Activated naive CD8-positive, alpha-beta T cell treated with anti-CD3 and anti-CD28 coated beads, Interleukin-2, amount 10 ng/mL, durations not matched to agents 7 days and 5 days (primary cell): ENCODE measurements around the gene ARHGEF12. TPM values are rescaled to one million over a fixed set of nuclear protein-coding genes. Genes with fewer than 3 reads are reported as not detected.

Source experiments
- ATAC-seq: fragments of 150-1000 bp; cut with Tn5 transposase; one replicate; pipeline ENCODE4 v1.10.0; 2021; ENCODE audit warnings: low read depth, moderate library complexity
- POLR2A ChIA-PET: fragments of 350-600 bp; sonication (Branson Sonifier 250); formaldehyde crosslinking; loops from one replicate; lab custom pipeline; 2021; ENCODE audit warnings: antibody characterized with exemption; lab: Charles Lee
- DNase-seq: peaks from one replicate; pipeline ENCODE4 v3.0.0; 2021
- H3K27ac Mint-ChIP-seq: one replicate; pipeline ENCODE4 v1.8.0; 2022; ENCODE audit warnings: mild to moderate bottlenecking, mixed read lengths
- H3K27me3 Mint-ChIP-seq: one replicate; pipeline ENCODE4 v1.8.0; 2022; ENCODE audit warnings: mild to moderate bottlenecking, moderate library complexity, mixed read lengths
- H3K36me3 Mint-ChIP-seq: one replicate; pipeline ENCODE4 v1.8.0; 2021; ENCODE audit warnings: mild to moderate bottlenecking, mixed read lengths
- H3K4me1 Mint-ChIP-seq: one replicate; pipeline ENCODE4 v1.8.0; 2021; ENCODE audit warnings: mixed read lengths
- H3K4me3 Mint-ChIP-seq: one replicate; pipeline ENCODE4 v1.8.0; 2022; ENCODE audit warnings: mild to moderate bottlenecking, moderate library complexity, mixed read lengths
- H3K9me3 Mint-ChIP-seq: one replicate; pipeline ENCODE4 v1.8.0; 2021; ENCODE audit warnings: mixed read lengths
- total RNA-seq, 2 experiments: library from RNA; stranded (reverse); gene quantifications; one replicate each; pipeline ENCODE4 v1.2.3, GENCODE V29; 2021

Gene ARHGEF12
- total RNA-seq, 2 experiments from 2014 or later: 14.7 to 15.8 TPM

DNA sequence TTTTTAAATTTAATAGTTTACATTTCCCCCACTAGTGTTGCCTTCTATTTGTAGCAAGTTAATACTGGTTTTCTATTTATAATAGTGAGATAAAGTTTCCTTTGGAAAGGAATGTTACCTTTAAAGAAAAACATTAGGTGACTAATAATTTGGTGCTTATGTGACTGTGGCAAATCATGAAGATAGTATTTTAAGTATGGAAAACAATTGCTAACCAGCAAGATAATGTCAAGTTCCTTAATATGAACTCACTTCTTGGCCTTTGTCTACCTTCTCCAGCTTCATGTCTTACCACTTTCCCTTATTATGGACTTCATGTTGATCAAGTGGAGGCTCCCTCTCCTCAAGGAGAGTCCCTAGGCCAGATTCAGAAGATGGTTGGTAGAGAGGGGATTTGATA, 27.2 kb downstream of the ARHGEF12 start:
- Mint-ChIP-seq H3K9me3 (no peaks in the 10 kb centered on the region), H3K4me3 (no peak overlapping the region), H3K4me1 (no peaks in the 10 kb centered on the region), H3K27ac (no peak overlapping the region), H3K36me3 (no peaks in the 10 kb centered on the region), H3K27me3 (peaks cover 22% of the 10 kb centered on the region)
- POLR2A ChIA-PET: no interaction called here
- DNase-seq (no peak), ATAC-seq (no peak)

- Mint-ChIP-seq H3K4me1 (no peaks in the 10 kb centered on the region), H3K9me3 (no peaks in the 10 kb centered on the region), H3K36me3 (no peaks in the 10 kb centered on the region), H3K27me3 (peaks cover 31% of the 10 kb centered on the region), H3K4me3 (no peak overlapping the region), H3K27ac (no peak overlapping the region)
- DNase-seq (no peak), ATAC-seq (no peak)
- POLR2A ChIA-PET: no interaction called here
Observed at GRCh38 chr11:120365512-120365911, 29.3 kb downstream of the ARHGEF12 start.

DNA sequence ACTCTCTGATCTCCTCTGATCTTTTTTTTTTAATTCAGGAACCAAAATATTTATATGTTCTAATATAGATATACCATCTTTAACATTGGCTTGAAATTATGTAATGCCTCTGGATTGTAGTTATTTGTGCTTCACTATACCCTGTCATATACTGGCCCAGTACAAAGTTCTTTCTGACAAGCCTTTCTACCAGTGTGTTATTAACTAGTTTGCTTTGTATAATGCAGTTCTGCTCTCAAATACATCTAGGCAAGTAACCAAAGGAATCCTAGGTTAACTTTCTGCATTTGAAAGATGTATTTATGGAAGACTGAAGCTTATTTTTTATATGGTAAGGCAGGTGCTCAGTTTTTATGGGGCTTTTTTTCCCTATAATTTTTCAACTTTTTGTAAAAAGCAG, 36.1 kb downstream of the ARHGEF12 start:
- Mint-ChIP-seq H3K9me3 (peaks cover 4% of the 10 kb centered on the region), H3K4me3 (no peak overlapping the region), H3K27me3 (peaks cover 20% of the 10 kb centered on the region), H3K4me1 (no peaks in the 10 kb centered on the region), H3K27ac (no peak overlapping the region), H3K36me3 (no peaks in the 10 kb centered on the region)
- ATAC-seq: no peak
- no peak for DNase-seq
- POLR2A ChIA-PET: no interaction called here

DNA sequence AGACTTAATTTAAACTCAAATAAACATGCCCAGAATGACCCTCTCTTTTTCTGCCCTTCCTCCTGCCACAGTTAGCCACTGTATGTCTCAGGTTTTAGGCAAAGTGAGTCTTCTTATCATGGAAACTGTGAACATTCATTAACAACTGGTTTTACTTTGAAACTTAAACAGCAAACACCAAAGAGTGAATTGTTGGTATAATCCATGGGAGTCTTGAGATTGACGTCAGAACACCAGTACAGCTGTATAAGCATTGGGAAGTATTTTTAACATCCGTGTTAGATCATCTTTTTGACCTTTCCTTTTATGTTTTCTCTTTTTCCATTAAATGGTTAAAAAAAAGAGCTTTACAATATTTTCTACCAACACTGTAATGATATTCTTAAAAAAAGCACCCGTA, 38.9 kb downstream of the ARHGEF12 start:
- Mint-ChIP-seq H3K36me3 (peaks cover 2% of the 10 kb centered on the region), H3K9me3 (peaks cover 13% of the 10 kb centered on the region), H3K27ac (no peak overlapping the region), H3K4me3 (no peak overlapping the region), H3K27me3 (peaks cover 17% of the 10 kb centered on the region), H3K4me1 (peaks cover 4% of the 10 kb centered on the region)
- ATAC-seq (no peak), DNase-seq (no peak)
- POLR2A ChIA-PET: no interaction called here

DNA sequence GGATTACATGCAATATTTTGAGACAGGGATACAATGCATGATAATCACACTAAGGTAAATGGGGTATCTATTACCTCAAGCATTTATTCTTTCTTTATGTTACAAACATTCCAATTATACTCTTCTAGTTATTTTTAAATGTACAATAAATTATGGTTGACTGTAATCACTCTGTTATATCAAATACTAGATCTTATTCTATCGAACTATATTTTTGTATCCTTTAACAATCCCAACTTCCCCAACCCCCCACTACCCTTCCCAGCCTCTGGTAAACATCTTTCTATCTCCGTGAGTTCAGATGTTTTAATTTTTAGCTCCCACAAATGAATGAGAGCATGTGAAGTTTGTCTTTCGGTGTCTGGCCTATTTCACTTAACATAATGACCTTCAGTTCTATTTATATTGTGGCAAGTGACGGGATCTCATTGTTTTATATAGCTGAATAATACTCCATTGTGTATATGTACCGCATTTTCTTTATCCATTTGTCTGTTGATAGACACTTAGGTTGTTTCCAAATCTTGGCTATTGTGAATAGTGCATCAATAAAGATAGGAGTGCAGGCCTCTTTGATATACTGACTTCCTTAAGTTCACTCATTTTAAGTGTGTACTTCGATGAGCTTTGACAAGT, 40.5 kb downstream of the ARHGEF12 start:
- Mint-ChIP-seq H3K36me3 (peaks cover 2% of the 10 kb centered on the region), H3K4me1 (peaks cover 4% of the 10 kb centered on the region), H3K27me3 (peaks cover 17% of the 10 kb centered on the region), H3K4me3 (no peak overlapping the region), H3K9me3 (peaks cover 13% of the 10 kb centered on the region), H3K27ac (no peak overlapping the region)
- POLR2A ChIA-PET: no interaction called here
- no peak for ATAC-seq
- DNase-seq: no peak

DNA sequence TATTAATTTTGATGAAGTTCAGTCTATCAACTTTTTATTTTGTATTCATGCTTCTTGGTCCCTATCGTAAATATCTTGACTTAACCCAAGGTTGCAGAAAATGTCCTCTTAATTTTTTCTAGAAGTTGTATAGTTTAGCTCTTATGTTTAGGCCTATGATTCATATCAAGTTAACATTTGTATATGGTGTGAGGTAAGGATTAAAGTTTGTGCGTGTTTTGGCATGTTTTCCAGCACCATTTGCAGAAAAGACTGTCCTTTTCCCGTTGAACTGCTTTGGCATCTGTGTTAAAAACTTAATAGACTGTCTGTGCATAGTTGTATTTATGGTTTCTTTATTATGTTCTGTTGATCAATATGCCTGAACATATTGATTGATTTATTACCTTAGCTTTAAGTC, 42.3 kb downstream of the ARHGEF12 start:
- peaks cover 4% of the 10 kb centered on the region for H3K4me1 Mint-ChIP-seq
- POLR2A ChIA-PET: no interaction called here

DNA sequence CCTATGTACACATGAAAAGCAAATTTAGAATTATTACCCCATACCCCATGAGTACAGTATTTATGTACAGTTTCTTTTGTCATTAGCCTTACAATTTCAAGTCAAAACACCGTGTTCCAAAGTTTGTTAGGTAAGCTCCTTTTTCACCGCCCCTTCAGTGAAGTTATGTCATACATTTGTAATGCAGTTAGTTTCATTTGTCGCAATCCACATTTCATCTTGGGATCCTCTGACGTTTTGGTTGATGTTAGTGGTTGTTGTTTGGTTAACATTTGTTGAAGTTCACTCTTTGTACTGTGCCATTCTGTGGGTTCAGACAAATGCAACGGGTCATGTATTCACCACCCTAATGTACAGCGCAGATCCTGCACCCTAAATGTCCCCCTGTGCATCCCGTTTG, 45.2 kb downstream of the ARHGEF12 start:
- Mint-ChIP-seq H3K9me3 (peaks cover 13% of the 10 kb centered on the region), H3K27me3 (peaks cover 18% of the 10 kb centered on the region), H3K36me3 (peaks cover 2% of the 10 kb centered on the region), H3K4me1 (peaks cover 4% of the 10 kb centered on the region), H3K4me3 (no peak overlapping the region), H3K27ac (no peak overlapping the region)
- ATAC-seq (no peak), DNase-seq (no peak)
- POLR2A ChIA-PET: no interaction called here

More for the DNA sequence above, 42.3 kb downstream of the ARHGEF12 start:
- Mint-ChIP-seq H3K27me3 (peaks cover 17% of the 10 kb centered on the region), H3K4me3 (no peak overlapping the region), H3K9me3 (peaks cover 13% of the 10 kb centered on the region), H3K36me3 (peaks cover 2% of the 10 kb centered on the region), H3K27ac (no peak overlapping the region)
- ATAC-seq (no peak), DNase-seq (no peak)

GRCh38 chr11:120383518-120384155, 47.4 kb downstream of the ARHGEF12 start:
- POLR2A ChIA-PET: no interaction called here
- DNase-seq: no peak
- no peak overlapping the region for H3K27ac Mint-ChIP-seq
- H3K27me3 Mint-ChIP-seq: peaks cover 20% of the 10 kb centered on the region
- ATAC-seq: no peak
- H3K9me3 Mint-ChIP-seq: peaks cover 2% of the 10 kb centered on the region
- H3K36me3 Mint-ChIP-seq: peaks cover 2% of the 10 kb centered on the region
- no peak overlapping the region for H3K4me3 Mint-ChIP-seq
- H3K4me1 Mint-ChIP-seq: peaks cover 4% of the 10 kb centered on the region

- Mint-ChIP-seq H3K27ac (no peak overlapping the region), H3K27me3 (peaks cover 22% of the 10 kb centered on the region), H3K36me3 (no peaks in the 10 kb centered on the region), H3K9me3 (peaks cover under 1% of the 10 kb centered on the region), H3K4me1 (peaks cover 4% of the 10 kb centered on the region), H3K4me3 (no peak overlapping the region)
- POLR2A ChIA-PET: no interaction called here
- no peak for DNase-seq
- ATAC-seq: no peak
Observed at GRCh38 chr11:120384476-120384875, 48.3 kb downstream of the ARHGEF12 start.

DNA sequence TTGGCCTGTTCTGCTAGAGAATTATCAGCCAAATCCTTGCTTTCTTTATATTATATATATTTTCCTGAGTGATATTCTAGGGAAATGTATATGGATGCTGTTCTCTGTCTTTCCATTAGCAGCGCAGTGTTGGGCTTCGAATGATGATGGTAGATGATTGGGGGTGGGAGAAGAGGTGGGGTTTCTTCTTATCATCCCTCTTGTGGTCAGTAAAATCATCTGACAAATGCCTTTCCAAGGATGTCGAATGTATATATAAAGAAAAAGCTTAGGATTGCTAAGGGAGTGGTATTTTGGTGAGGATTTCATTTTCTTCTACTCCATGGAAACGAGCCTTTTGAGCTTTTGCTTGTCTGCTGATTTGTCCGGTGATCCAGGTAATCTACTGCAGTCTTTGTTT, 48.9 kb downstream of the ARHGEF12 start:
- Mint-ChIP-seq H3K4me1 (no peaks in the 10 kb centered on the region), H3K4me3 (no peak overlapping the region), H3K27ac (no peak overlapping the region), H3K27me3 (peaks cover 27% of the 10 kb centered on the region), H3K36me3 (no peaks in the 10 kb centered on the region), H3K9me3 (peaks cover 4% of the 10 kb centered on the region)
- POLR2A ChIA-PET: no interaction called here
- ATAC-seq (no peak), DNase-seq (no peak)

- Mint-ChIP-seq H3K4me1 (no peaks in the 10 kb centered on the region), H3K27ac (no peak overlapping the region), H3K9me3 (peaks cover 4% of the 10 kb centered on the region), H3K4me3 (no peak overlapping the region), H3K36me3 (no peaks in the 10 kb centered on the region), H3K27me3 (peaks cover 32% of the 10 kb centered on the region)
- POLR2A ChIA-PET: no interaction called here
- ATAC-seq (no peak), DNase-seq (no peak)
Observed at GRCh38 chr11:120385655-120386054, 49.4 kb downstream of the ARHGEF12 start.

GRCh38 chr11:120386318-120386717, 50.1 kb downstream of the ARHGEF12 start:
- DNase-seq: no peak
- Mint-ChIP-seq H3K9me3 (peaks cover 4% of the 10 kb centered on the region), H3K27ac (no peak overlapping the region), H3K4me1 (no peaks in the 10 kb centered on the region), H3K36me3 (no peaks in the 10 kb centered on the region), H3K27me3 (peaks cover 32% of the 10 kb centered on the region), H3K4me3 (no peak overlapping the region)
- ATAC-seq: no peak
- POLR2A ChIA-PET: interaction anchor here (0.6 kb wide), 1 partner anchor 8 kb away, joined by 4 read pairs; no protein-coding TSS in a partner anchor

DNA sequence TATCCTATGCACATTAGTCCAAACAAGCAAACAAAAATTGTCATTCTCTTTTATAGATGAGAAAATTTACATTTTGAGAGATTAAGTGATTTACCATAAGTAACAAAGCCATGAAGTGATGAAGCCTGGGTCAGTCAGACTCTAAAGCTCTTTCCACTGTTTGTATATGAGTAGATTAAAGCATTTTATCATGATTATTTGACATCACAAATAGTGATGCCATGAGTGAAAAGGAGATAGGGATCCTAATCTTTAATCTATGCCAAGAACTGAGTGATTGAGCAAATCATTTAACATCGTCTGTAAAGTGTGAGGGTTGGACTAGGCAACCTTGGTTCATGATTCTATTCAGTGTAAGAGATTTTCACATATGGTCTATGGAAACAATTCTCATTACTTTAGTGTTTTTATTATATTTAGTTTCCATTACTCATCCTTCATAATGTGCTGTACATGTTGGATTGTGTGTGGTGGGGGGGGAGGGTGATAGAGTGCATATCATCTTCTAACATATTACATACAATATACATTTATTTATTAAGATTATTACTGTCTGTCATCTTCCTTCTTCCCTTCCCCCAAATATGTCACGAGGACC, 50.7 kb downstream of the ARHGEF12 start:
- H3K36me3 Mint-ChIP-seq: no peaks in the 10 kb centered on the region
- ATAC-seq: no peak
- POLR2A ChIA-PET: interaction anchor here (0.6 kb wide), 1 partner anchor 8 kb away, joined by 4 read pairs; no protein-coding TSS in a partner anchor

DNA sequence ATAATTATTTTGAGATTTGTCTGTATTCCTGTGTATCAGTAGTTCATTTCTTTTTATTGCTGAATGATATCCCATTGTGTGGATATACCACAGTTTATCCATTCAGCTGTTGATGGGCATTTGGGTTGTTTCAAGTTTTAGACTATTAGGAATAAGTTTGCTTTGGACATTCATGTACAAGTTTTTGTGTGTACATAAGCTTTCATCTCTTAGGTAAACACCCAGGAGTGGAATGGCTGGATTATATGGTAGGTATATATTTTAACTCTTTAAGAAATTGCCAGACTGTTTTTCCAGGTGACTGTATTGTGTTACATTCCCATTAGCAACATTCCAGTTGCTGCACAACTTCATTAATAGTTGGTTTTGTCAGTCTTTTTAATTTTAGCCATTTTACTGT, 52.0 kb downstream of the ARHGEF12 start:
- ATAC-seq: no peak
- Mint-ChIP-seq H3K9me3 (peaks cover 4% of the 10 kb centered on the region), H3K4me3 (no peak overlapping the region), H3K36me3 (no peaks in the 10 kb centered on the region), H3K27ac (no peak overlapping the region), H3K4me1 (no peaks in the 10 kb centered on the region), H3K27me3 (peaks cover 35% of the 10 kb centered on the region)
- POLR2A ChIA-PET: no interaction called here
- no peak for DNase-seq

More for the DNA sequence above, 50.7 kb downstream of the ARHGEF12 start:
- DNase-seq: no peak
- Mint-ChIP-seq H3K9me3 (peaks cover 4% of the 10 kb centered on the region), H3K27me3 (peaks cover 32% of the 10 kb centered on the region), H3K27ac (no peak overlapping the region), H3K4me3 (no peak overlapping the region), H3K4me1 (no peaks in the 10 kb centered on the region)
